ENCODE results near the gene MEGF8. TPM values are rescaled to one million over a fixed set of nuclear protein-coding genes. Genes with fewer than 3 reads are reported as not detected.

The MEGF8 gene
- total RNA-seq, 4 donors from 2014 or later: 10.7 to 21.5 (median 16.1) TPM

- Histone ChIP-seq H3K36me3 (no peaks in the 10 kb centered on the region), H3K27ac (peak overlapping the region; percentile 44), H3K27me3 (peaks cover 14% of the 10 kb centered on the region), H3K4me1 (peaks cover 53% of the 10 kb centered on the region), H3K4me3 (peak overlapping the region; percentile 57), H3K9me3 (no peaks in the 10 kb centered on the region)
- peak; percentile 89 for DNase-seq (ENCODE audit: low spot score in 2 of 2)
- 4% methylated on average over 49 of the region's 65 CpGs for WGBS
- TF ChIP-seq POLR2A (IDR thresholded peaks at IDR 0.05): no peak
- no peak for TF ChIP-seq EP300 (IDR thresholded peaks at IDR 0.05)
- TF ChIP-seq POLR2AphosphoS5 (IDR thresholded peaks at IDR 0.05): peak in 1 of 3 donors; percentile 40
- no peak for TF ChIP-seq CTCF (IDR thresholded peaks at IDR 0.05)
Observed at GRCh38 chr19:42423462-42424344, 98.3 kb downstream of the MEGF8 start.

GRCh38 chr19:42424345-42424707 is 98.9 kb downstream of the MEGF8 start:
- Histone ChIP-seq H3K4me3 (peak overlapping the region; percentile 57), H3K36me3 (no peaks in the 10 kb centered on the region), H3K4me1 (peaks cover 52% of the 10 kb centered on the region), H3K9me3 (no peaks in the 10 kb centered on the region), H3K27me3 (peaks cover 14% of the 10 kb centered on the region), H3K27ac (no peak overlapping the region)
- no peak for DNase-seq (ENCODE audit: low spot score in 2 of 2)
- 48% methylated on average over 10 of the region's 15 CpGs for WGBS
- TF ChIP-seq CTCF (IDR thresholded peaks at IDR 0.05) (no peak), EP300 (IDR thresholded peaks at IDR 0.05) (no peak), POLR2A (IDR thresholded peaks at IDR 0.05) (no peak), POLR2AphosphoS5 (IDR thresholded peaks at IDR 0.05) (no peak)

- H3K4me3 ChIP-seq: no peak overlapping the region
- no peaks in the 10 kb centered on the region for H3K9me3 ChIP-seq
- H3K4me1 ChIP-seq: peaks cover 48% of the 10 kb centered on the region
- peaks cover 14% of the 10 kb centered on the region for H3K27me3 ChIP-seq
- no peaks in the 10 kb centered on the region for H3K36me3 ChIP-seq
- WGBS: 93% methylated on average over 13 of the region's 13 CpGs
- no peak for DNase-seq (ENCODE audit: low spot score in 2 of 2)
- no peak overlapping the region for H3K27ac ChIP-seq
- TF ChIP-seq POLR2A (IDR thresholded peaks at IDR 0.05) (no peak), EP300 (IDR thresholded peaks at IDR 0.05) (no peak), POLR2AphosphoS5 (IDR thresholded peaks at IDR 0.05) (no peak), CTCF (IDR thresholded peaks at IDR 0.05) (no peak)
Observed at GRCh38 chr19:42424712-42425131, 99.3 kb downstream of the MEGF8 start.

DNA sequence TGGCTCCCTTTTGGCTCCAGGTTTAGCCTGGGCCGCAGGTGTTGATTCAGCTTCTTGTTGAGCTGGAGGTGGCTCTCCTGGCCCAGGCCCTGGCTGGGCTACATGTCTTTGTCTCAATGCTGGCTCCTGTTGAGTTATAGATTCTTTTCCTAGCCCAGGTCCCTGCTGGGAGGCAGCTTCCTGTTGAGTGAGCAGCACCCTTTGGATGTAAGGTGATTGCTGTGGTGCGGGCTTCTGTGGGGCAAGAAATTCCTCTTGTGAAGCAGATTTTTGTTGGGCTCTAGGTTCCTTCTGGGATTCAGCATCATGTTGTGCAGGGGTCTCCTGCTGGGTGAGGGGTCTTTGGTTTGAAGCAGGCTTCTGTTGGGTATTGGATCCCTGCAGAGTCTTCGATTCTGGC is 101.2 kb downstream of the MEGF8 start:
- WGBS: 90% methylated on average over 3 of the region's 3 CpGs
- peaks cover 29% of the 10 kb centered on the region for H3K4me1 ChIP-seq

More for the DNA sequence above, 101.2 kb downstream of the MEGF8 start:
- Histone ChIP-seq H3K27ac (no peak overlapping the region), H3K36me3 (no peaks in the 10 kb centered on the region), H3K4me3 (no peak overlapping the region), H3K9me3 (no peaks in the 10 kb centered on the region), H3K27me3 (peaks cover 14% of the 10 kb centered on the region)
- no peak for DNase-seq (ENCODE audit: low spot score in 2 of 2)
- no peak for TF ChIP-seq EP300 (IDR thresholded peaks at IDR 0.05)
- no peak for TF ChIP-seq CTCF (IDR thresholded peaks at IDR 0.05)
- no peak for TF ChIP-seq POLR2A (IDR thresholded peaks at IDR 0.05)

Data from suprapubic skin (tissue), 4 donors.